Cerebellar cortex (tissue), 1 donor: Measurements from ENCODE around the gene MIR17HG.
A peak's percentile ranks its signal among the peaks of the same experiment; 100 is the strongest.
"Not testable (repeated sequence)": the region's sequence is repeated elsewhere in the genome, so short reads cannot be mapped to it uniquely, and the experiment has no call there.

Experiments
- DNase-seq: peaks from one replicate; pipeline ENCODE4 v3.0.0-alpha.2; 2015; ENCODE audit warnings: low spot score

MIR17HG gene

DNA sequence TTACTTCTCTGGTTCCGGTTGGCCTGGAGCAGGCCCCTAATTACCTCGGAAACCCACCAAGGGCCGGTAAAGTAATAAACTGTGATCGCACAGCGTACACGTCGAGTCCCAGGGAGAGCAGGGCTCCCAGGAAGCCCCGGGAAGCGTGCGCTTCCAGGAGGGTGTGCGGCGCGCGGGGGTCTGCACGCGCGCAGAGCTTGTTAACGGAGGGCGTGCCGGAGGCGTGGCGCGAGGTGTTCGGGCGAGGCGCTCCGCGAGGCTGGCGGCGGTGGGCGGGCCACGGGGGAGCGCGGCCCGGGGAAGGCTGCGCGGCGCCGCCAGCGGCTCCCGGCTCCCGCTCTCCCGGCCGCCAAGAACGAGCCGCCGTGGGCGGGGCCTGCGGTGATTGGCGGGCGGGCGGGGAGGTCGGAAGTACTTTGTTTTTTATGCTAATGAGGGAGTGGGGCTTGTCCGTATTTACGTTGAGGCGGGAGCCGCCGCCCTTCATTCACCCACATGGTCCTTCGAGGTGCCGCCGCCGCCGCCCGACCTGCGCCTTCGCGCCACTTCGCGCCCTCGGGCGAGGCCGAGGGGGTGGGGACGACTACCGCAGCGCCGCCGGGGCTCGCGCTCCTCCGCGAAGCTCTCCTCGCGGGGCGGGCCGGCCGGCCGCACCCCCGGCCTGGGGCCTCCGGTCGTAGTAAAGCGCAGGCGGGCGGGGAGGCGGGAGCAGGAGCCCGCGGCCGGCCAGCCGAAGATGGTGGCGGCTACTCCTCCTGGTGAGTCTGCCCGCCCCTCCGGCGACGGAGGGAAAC lies at the start of gene MIR17HG:
MIR17HG (plus strand) TSS at position 486 of the 794 bp plus-strand sequence.
- DNase-seq, result peak; percentile 68

DNA sequence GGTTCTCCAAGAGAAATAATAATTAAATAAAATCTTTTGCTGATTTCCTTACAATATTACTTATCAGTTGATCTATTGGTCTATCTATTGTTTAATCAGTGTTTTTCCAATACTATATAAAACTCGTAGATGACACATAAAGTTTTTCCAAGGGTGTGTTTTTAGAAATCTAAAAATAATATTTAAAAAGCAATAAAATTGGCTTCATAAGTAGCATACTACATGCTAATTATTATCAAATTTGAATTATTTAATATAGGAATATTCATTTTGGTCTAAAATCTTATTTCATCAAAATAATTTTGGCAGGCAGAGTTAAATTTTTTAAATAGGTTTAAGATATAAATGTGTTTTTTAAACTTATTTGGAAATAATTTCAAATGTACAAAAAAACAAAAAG lies 49.4 kb upstream of the MIR17HG start:
- no peak for DNase-seq

GRCh38 chr13:91302111-91302510 lies 45.4 kb upstream of the MIR17HG start:
- DNase-seq, result no peak

GRCh38 chr13:91303031-91303430 lies 44.5 kb upstream of the MIR17HG start:
- DNase-seq, result no peak

DNA sequence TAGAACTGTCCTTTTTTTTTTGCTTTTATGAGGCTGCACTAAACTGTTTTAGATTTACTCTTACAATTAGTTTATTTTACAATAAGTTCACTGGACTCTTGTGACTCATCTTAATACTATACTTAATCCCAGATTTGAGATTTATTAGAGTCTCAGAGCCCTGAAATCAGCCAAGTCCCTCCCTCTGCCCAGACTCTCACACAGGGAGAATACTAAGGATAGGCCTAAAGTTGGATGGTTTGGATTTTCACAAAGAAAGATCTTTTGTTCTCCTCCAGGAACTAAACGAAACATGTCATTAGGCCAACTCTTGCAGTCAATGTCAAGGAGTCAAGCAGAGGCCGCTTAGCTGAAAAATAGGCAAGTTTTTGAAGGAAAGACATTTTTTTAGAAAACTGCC lies 42.7 kb upstream of the MIR17HG start:
- DNase-seq, result no peak

- DNase-seq, result no peak
These were observed 41.8 kb upstream of the MIR17HG start for GRCh38 chr13:91305652-91306051.

DNA sequence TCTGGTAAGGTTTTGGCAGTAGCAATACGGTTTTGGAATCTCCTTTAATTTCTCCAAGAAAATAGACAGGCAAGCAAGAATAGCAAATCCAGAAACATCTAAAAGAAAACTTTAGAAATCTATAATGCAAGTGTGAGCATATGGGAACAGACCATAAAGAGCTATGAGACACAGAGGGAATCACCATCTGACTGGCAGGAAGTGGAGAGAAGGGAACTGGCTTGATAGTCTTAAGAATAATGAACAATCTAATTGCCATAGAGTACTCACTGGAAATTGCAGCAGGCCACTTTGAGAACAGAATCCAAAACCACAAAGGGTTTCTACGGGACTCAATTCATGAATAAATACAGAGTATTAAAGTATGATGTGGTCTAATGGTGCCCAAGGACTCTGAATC lies 39.6 kb upstream of the MIR17HG start:
- no peak for DNase-seq

DNA sequence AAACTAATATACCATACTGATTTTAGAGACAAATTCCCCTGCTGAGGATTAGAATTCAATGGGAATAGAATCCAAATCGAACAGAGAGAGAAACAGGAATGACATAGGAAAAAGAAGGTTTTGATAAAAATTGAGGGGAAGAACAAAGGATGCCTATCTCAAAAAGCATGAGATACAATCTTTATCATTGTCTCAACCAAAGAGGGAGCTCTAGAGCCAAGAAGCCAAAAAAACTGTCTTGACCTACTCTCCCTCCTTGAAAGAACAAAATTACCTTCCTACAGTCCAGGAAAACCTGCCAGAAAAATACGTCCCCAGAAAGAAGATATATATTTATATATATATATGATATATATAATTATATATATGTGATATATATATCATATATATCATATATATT lies 39.2 kb upstream of the MIR17HG start:
- DNase-seq, result no peak

- DNase-seq, result no peak
These were observed 36.0 kb upstream of the MIR17HG start for GRCh38 chr13:91311491-91311890.

DNA sequence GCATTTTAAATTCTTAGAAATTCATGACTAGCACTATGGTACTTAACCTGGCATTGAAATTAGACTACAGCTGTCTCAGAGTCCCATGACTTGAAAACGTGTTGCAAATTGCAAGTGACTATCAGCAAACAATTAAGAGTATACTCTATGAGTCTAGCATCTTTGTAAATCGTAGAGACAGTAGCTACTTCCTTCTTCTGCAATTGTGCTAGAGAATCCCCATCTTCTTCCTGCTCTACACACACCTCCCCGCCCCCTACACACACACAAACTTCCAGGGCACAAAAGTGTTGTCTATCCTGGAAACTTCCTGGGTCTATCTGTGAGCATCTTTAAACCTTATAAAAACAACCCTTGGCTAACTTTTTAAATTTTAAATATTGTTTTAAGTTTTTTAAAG lies 35.2 kb upstream of the MIR17HG start:
- no peak for DNase-seq

- peak; percentile 44 for DNase-seq
These were observed 34.4 kb upstream of the MIR17HG start for GRCh38 chr13:91313103-91313502.

DNA sequence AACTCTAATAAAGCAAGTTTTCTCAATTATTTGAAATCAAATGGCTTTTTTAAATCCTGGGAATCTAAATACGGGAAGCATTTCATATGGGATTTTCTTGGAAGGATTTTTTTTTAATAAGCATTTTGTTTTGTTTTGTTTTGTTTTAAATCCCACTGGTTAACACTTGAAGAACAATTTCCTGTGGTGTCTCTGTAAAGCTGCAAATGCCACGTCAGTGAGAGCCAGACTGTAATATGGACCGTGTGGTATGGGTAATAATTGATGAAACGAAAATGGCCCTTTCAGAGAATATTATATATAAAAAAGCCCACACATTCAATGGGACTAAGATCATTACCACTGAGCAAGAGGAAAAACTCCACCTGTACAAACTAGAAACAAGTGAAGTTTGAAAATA lies 33.9 kb upstream of the MIR17HG start:
- DNase-seq, result no peak

GRCh38 chr13:91314888-91315287 lies 32.6 kb upstream of the MIR17HG start:
- no peak for DNase-seq

DNA sequence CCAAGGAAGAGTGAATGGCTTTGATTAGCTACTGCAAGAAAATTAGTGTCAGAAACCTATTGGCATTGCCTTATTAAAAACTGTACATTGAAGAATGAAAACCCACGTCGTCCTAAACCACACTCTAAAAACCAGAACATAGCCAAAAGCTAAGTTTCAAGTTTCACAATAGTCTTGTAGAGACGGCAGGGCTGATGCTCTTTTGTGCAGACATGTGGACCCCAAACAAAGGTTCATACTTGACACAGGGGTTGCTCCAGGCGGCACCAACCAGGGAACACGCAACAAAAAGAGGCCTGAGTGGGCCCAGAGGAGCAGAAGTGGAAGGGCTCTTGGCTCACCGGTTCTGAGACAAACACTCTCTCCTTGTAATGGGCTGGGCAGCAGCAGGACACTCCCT lies 28.6 kb upstream of the MIR17HG start:
- DNase-seq, result no peak

- DNase-seq, result no peak
These were observed 27.5 kb upstream of the MIR17HG start for GRCh38 chr13:91319996-91320395.

- not testable (repeated sequence) for DNase-seq
These were observed 26.5 kb upstream of the MIR17HG start for GRCh38 chr13:91320990-91321389.

- DNase-seq, result no peak
These were observed 24.1 kb upstream of the MIR17HG start for GRCh38 chr13:91323349-91323748.

GRCh38 chr13:91326146-91326545 lies 21.3 kb upstream of the MIR17HG start:
- no peak for DNase-seq

DNA sequence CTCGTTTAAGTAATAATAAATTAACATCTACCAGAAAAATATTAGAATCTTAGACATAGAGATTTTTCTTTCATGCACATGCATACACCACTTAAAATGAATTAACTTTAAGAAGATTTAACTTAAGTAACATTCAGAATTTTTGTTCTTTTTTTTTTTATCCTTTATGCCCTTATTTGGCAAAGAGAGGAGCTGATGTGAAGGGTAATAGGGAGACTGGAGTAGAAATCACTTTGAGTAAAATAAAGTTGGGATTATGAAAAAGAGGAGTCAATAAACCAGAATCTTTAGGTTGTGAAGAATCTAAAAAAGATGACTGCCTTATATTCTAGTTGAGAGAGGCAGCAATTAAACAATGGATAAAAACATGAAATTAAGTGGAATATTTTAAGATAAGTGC lies 18.8 kb upstream of the MIR17HG start:
- no peak for DNase-seq

DNA sequence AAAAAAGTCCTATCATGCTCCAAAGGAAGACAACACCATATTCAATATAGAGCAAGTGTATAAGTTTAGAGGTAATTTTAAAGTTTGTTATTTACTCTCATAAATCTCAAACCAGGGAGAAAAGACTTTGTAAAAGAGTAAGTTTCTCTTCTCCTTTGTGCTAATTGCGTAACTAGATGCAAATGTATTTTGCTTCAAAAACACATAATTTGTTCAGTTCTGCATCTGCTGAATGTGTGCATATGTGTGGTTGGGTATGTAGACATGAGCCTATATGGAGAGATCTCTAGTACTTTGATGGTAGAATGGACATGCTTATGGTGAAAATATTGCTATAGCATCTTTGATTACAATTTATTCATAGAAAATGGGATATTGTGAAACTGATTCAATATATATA lies 17.8 kb upstream of the MIR17HG start:
- no peak for DNase-seq

- DNase-seq, result no peak
These were observed 16.2 kb upstream of the MIR17HG start for GRCh38 chr13:91331047-91331915.

- no peak for DNase-seq
These were observed 1.4 kb upstream of the MIR17HG start for GRCh38 chr13:91346062-91346461.

DNA sequence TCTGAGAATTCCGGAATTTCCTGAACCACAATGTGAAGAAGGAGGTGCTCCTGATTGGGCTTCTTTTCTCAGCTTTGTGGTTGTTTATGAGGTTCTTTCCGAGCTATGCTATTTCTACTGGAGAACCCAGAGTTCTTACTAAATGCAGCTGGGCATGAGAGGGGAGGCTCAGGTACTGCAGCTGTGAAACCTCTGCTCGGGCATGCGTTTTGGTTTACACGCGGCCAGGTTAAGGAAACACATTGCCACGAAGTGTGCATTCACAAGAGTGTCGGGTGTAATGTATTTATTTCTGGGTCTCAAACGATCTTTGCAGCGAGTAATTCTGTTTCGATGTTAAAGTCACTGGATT lies 661 bp upstream of the MIR17HG start:
- DNase-seq, result peak; percentile 32
